Activated naive CD8-positive, alpha-beta T cell treated with anti-CD3 and anti-CD28 coated beads, Interleukin-2, amount 10 ng/mL, durations not matched to agents 7 days and 5 days (primary cell): ENCODE measurements around the gene HUS1. TPM values are rescaled to one million over a fixed set of nuclear protein-coding genes. Genes with fewer than 3 reads are reported as not detected.
"Not testable (repeated sequence)": the region's sequence is repeated elsewhere in the genome, so short reads cannot be mapped to it uniquely, and the experiment has no call there.

Experiments used
- ATAC-seq: fragments of 150-1000 bp; cut with Tn5 transposase; one replicate; pipeline ENCODE4 v1.10.0; 2021; ENCODE audit warnings: low read depth, moderate library complexity
- POLR2A ChIA-PET: fragments of 350-600 bp; sonication (Branson Sonifier 250); formaldehyde crosslinking; loops from one replicate; lab custom pipeline; 2021; ENCODE audit warnings: antibody characterized with exemption; lab: Charles Lee
- DNase-seq: peaks from one replicate; pipeline ENCODE4 v3.0.0; 2021
- H3K27ac Mint-ChIP-seq: one replicate; pipeline ENCODE4 v1.8.0; 2022; ENCODE audit warnings: mild to moderate bottlenecking, mixed read lengths
- H3K27me3 Mint-ChIP-seq: one replicate; pipeline ENCODE4 v1.8.0; 2022; ENCODE audit warnings: mild to moderate bottlenecking, moderate library complexity, mixed read lengths
- H3K36me3 Mint-ChIP-seq: one replicate; pipeline ENCODE4 v1.8.0; 2021; ENCODE audit warnings: mild to moderate bottlenecking, mixed read lengths
- H3K4me1 Mint-ChIP-seq: one replicate; pipeline ENCODE4 v1.8.0; 2021; ENCODE audit warnings: mixed read lengths
- H3K4me3 Mint-ChIP-seq: one replicate; pipeline ENCODE4 v1.8.0; 2022; ENCODE audit warnings: mild to moderate bottlenecking, moderate library complexity, mixed read lengths
- H3K9me3 Mint-ChIP-seq: one replicate; pipeline ENCODE4 v1.8.0; 2021; ENCODE audit warnings: mixed read lengths
- total RNA-seq, 2 experiments: library from RNA; stranded (reverse); gene quantifications; one replicate each; pipeline ENCODE4 v1.2.3, GENCODE V29; 2021

HUS1 gene
- total RNA-seq, 2 experiments from 2014 or later: 40.6 to 44.9 TPM

DNA sequence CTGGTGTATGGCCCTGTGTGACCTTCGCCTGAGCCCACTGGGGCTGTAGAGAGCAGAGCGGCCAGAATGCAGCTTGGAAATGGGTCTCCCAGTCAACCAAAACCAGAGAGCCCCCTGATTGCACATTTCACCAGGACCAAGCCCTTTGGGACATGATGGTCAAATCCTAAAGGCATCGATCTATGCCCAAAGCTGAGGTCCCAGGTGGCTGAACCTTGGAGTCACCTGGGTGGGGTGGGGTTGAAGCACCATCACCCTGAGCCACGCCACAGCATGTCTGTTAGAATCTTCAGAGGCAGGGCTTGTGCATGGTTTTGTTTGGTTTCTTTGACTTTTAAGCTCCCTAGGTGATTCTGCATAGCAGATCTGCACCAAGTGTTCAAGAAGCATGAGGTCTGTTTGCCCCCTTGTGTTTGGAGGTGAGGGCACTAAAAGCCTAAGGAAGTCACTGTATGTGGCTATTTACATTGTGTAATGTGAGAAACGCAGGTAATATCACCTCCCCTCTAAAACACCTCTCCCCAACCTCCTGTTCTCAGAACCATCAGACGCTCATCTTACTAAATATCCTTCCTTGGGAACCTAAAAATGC lies 40.7 kb downstream of the HUS1 start:
- no peak for ATAC-seq
- Mint-ChIP-seq H3K36me3 (no peaks in the 10 kb centered on the region), H3K4me1 (peaks cover 5% of the 10 kb centered on the region), H3K27ac (no peak overlapping the region), H3K4me3 (no peak overlapping the region), H3K9me3 (no peaks in the 10 kb centered on the region), H3K27me3 (no peaks in the 10 kb centered on the region)
- POLR2A ChIA-PET: no interaction called here
- no peak for DNase-seq

DNA sequence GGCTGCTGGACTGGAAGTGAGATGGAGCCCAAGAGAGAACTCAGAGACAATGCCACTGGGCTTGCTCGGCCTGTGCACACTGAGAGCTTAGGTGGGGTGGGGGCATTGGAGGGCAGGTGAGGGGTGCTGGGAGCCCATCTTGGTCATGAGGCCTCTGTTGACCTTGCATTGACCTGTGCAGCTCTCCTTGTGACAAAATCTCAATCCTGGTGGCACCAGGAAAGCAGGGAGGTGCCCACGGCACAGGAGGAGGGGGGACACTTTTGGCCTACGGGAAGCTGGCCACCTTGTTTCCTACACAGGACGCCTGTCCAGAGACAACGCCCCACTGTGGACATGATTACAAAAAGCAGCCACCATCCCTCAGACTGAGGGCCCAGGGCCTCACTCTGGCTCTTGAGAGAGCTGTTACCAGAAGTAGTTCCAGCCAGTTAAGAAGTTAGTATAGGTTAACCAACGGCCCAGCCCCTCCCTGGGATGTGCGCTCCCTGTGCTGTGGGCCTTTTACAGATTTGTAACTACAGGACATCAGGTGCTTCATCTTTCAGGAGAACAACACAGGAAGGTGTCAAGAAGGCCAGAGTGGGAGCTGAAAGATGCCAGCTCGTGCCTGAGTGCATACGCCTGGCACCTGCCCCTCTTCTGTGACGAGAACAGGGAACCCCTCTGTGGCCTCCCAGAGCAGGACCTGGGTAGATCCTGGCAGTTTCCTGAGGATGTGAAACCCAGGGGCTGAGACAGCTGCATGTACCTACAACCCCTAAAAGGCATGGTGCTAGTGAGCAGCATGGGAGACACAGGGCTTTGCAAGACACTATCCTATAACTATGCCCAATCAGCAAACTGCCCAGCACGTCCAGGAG lies 41.5 kb downstream of the HUS1 start:
- H3K4me3 Mint-ChIP-seq: peak overlapping the region; percentile 28

GRCh38 chr7:47937065-47937687 lies 42.2 kb downstream of the HUS1 start:
- peak overlapping the region; percentile 28 for H3K4me3 Mint-ChIP-seq
- H3K36me3 Mint-ChIP-seq: no peaks in the 10 kb centered on the region
- DNase-seq (no peak), ATAC-seq (peak; percentile 91)
- no peaks in the 10 kb centered on the region for H3K9me3 Mint-ChIP-seq
- no peaks in the 10 kb centered on the region for H3K27me3 Mint-ChIP-seq
- H3K27ac Mint-ChIP-seq: peak overlapping the region; percentile 79
- POLR2A ChIA-PET: no interaction called here
- peaks cover 5% of the 10 kb centered on the region for H3K4me1 Mint-ChIP-seq

More for the DNA sequence above, 41.5 kb downstream of the HUS1 start:
- H3K36me3 Mint-ChIP-seq: no peaks in the 10 kb centered on the region
- DNase-seq (no peak), ATAC-seq (no peak)
- no peaks in the 10 kb centered on the region for H3K27me3 Mint-ChIP-seq
- H3K4me1 Mint-ChIP-seq: peaks cover 5% of the 10 kb centered on the region
- H3K9me3 Mint-ChIP-seq: no peaks in the 10 kb centered on the region
- POLR2A ChIA-PET: no interaction called here
- H3K27ac Mint-ChIP-seq: peak overlapping the region; percentile 79

DNA sequence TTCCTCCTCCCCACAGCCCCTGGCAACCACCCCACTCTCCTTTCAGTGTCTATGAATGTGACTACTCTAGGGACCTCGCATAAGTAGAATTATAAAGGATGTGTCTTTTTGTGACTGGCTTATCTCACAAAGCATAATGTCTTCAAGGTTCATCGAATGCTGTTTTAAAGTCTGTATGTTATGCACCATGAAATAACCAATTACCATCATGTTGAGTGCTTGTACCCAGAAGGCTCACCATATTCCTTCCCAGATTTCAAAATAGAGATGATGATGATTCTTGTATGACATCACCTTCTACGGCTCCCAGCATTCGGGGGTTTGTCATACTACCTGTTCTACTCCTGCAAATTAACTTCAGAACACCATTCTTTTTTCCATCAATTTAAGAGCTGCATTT lies 43.1 kb downstream of the HUS1 start:
- H3K36me3 Mint-ChIP-seq: no peaks in the 10 kb centered on the region
- POLR2A ChIA-PET: no interaction called here
- no peaks in the 10 kb centered on the region for H3K27me3 Mint-ChIP-seq
- no peak for DNase-seq
- ATAC-seq: no peak
- H3K9me3 Mint-ChIP-seq: no peaks in the 10 kb centered on the region
- no peak overlapping the region for H3K4me3 Mint-ChIP-seq
- H3K4me1 Mint-ChIP-seq: peaks cover 5% of the 10 kb centered on the region
- H3K27ac Mint-ChIP-seq: no peak overlapping the region

- POLR2A ChIA-PET: no interaction called here
- H3K4me3 Mint-ChIP-seq: no peak overlapping the region
- peaks cover 5% of the 10 kb centered on the region for H3K4me1 Mint-ChIP-seq
- DNase-seq: no peak
- no peak for ATAC-seq
- no peak overlapping the region for H3K27ac Mint-ChIP-seq
- no peaks in the 10 kb centered on the region for H3K36me3 Mint-ChIP-seq
- no peaks in the 10 kb centered on the region for H3K9me3 Mint-ChIP-seq
- H3K27me3 Mint-ChIP-seq: no peaks in the 10 kb centered on the region
These were observed 44.1 kb downstream of the HUS1 start for GRCh38 chr7:47935336-47935735.

- H3K27me3 Mint-ChIP-seq: no peaks in the 10 kb centered on the region
- ATAC-seq (no peak), DNase-seq (no peak)
- H3K9me3 Mint-ChIP-seq: no peaks in the 10 kb centered on the region
- H3K36me3 Mint-ChIP-seq: no peaks in the 10 kb centered on the region
- no peak overlapping the region for H3K4me3 Mint-ChIP-seq
- no peak overlapping the region for H3K27ac Mint-ChIP-seq
- H3K4me1 Mint-ChIP-seq: peaks cover 5% of the 10 kb centered on the region
- POLR2A ChIA-PET: no interaction called here
These were observed 44.6 kb downstream of the HUS1 start for GRCh38 chr7:47934831-47935230.

DNA sequence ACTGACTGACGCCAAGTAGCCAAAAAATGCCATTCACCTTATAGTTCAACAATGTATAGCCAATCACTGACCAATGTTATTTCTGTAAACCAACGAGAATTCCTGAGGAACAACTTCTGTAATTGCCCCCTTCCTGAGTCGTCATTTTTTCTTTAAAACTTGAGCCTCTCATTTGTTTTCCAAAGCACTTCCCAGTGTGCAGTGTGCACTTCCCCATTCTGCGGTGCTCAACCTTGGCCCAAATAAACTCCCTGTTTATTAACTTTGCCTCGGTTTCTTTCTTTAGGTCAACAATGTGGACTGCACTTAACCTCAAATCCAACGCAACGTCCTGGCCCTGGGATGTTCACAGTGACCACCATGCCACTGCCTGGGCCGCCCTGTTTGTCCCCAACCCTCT lies 46.2 kb downstream of the HUS1 start:
- H3K4me1 Mint-ChIP-seq: peaks cover 5% of the 10 kb centered on the region
- H3K4me3 Mint-ChIP-seq: no peak overlapping the region
- no peaks in the 10 kb centered on the region for H3K27me3 Mint-ChIP-seq
- H3K27ac Mint-ChIP-seq: no peak overlapping the region
- H3K9me3 Mint-ChIP-seq: no peaks in the 10 kb centered on the region
- no peaks in the 10 kb centered on the region for H3K36me3 Mint-ChIP-seq
- DNase-seq (no peak), ATAC-seq (no peak)
- POLR2A ChIA-PET: no interaction called here

DNA sequence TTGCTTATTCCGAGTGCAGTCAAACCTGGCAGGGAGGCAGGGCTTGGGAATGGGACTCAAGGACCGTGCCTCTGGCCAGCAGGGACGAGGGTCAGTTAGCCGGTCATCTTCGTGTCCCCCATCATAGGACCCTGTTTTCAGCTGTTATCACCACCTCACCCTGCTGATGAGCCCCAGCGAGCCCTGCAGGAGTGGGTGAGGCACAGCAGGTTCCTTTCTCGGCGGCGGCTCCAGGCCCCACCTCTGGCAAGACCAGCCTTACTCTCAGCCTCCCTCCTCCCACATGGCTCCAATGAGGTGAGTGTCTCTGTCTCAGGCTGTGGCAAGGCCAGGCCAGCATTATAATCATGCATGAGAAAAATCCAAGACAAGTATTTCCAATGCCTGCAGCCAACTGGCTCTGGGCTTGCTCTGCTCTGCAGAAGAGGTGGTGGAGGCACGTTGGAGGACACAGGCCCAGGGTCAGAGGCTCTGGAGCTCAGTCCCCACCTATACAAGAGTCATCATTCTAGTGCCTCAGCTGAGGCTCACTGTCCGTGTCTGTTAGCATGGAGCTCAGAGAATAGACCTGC lies 46.9 kb downstream of the HUS1 start:
- H3K9me3 Mint-ChIP-seq: no peaks in the 10 kb centered on the region
- no peak overlapping the region for H3K4me3 Mint-ChIP-seq
- H3K27ac Mint-ChIP-seq: no peak overlapping the region
- DNase-seq (no peak), ATAC-seq (no peak)
- H3K36me3 Mint-ChIP-seq: no peaks in the 10 kb centered on the region
- H3K4me1 Mint-ChIP-seq: peaks cover 4% of the 10 kb centered on the region
- POLR2A ChIA-PET: no interaction called here
- H3K27me3 Mint-ChIP-seq: no peaks in the 10 kb centered on the region

- POLR2A ChIA-PET: no interaction called here
- Mint-ChIP-seq H3K9me3 (no peaks in the 10 kb centered on the region), H3K4me1 (no peaks in the 10 kb centered on the region), H3K4me3 (no peak overlapping the region), H3K27me3 (no peaks in the 10 kb centered on the region), H3K27ac (no peak overlapping the region), H3K36me3 (no peaks in the 10 kb centered on the region)
- DNase-seq: no peak
- no peak for ATAC-seq
These were observed 47.4 kb downstream of the HUS1 start for GRCh38 chr7:47932016-47932415.

DNA sequence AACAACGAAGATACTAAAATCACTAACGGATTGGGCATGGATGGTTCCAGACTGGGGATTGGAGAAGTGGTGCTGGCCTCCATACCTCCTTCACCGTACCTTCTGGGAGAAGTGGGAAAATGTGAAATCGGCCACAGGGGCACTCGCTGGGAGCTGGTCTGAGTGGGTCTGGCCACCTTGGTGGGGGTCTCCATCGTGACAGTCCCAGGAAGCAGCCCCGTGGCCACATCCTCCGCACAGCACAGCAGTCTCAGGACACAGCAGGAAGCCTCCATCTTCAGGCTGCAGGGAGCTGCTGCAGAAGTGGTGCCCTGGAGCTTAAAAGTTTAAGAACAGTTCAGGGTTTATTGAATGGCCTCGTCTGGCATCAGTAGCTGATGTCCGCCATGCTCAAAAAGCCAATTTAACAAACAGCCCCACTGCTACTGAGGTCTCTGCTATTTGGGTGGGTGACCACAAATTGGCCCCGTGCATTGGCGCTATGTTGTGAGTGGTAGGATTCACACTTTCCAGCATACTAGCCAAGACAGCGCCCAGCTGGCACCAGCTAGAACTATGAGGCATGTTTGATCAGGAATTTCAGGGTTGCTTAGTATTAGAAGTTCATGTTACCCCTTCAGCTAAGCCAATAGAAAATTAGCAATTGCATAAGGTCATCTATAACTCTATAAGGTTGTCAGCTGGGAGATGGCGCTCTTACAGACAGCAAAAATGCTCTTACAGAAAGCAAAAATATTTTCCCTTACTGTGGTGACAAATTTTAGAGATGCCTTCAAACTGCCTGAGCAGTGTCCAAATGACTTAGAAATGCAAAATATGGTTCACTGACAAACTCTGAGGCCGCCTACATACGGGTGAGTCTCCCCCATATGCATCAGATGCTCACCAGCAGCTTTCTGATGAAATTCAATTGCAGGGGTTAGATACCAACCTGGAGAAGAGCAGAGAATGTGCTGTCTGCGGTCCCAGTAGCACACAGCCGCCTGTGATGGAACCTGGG lies 48.1 kb downstream of the HUS1 start:
- H3K4me1 Mint-ChIP-seq: no peaks in the 10 kb centered on the region
- POLR2A ChIA-PET: no interaction called here
- no peaks in the 10 kb centered on the region for H3K27me3 Mint-ChIP-seq
- H3K36me3 Mint-ChIP-seq: no peaks in the 10 kb centered on the region
- H3K4me3 Mint-ChIP-seq: no peak overlapping the region
- no peaks in the 10 kb centered on the region for H3K9me3 Mint-ChIP-seq
- H3K27ac Mint-ChIP-seq: no peak overlapping the region
- DNase-seq: no peak
- no peak for ATAC-seq

DNA sequence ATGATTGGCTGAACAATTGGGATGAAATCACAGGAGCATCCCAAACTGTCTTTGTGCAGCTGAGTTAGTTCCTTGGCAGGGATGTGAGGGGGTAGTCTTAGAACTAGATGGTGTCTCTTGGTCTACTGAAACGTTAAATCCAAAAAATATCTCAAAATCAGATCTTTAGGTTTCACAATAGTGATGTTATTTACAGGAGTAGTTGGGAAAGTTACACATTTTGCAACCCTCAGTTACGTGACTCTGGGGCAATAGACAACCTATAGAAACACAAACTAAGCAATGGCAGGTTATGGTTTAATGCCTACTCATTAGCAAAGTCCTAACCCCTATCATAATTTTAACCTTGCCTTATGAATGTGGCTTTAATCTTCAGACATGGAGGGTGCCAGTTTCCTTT lies 55.1 kb downstream of the HUS1 start:
- H3K4me3 Mint-ChIP-seq: no peak overlapping the region
- POLR2A ChIA-PET: no interaction called here
- H3K27ac Mint-ChIP-seq: no peak overlapping the region
- H3K4me1 Mint-ChIP-seq: no peaks in the 10 kb centered on the region
- DNase-seq: no peak
- no peak for ATAC-seq
- no peaks in the 10 kb centered on the region for H3K9me3 Mint-ChIP-seq
- H3K27me3 Mint-ChIP-seq: peaks cover 3% of the 10 kb centered on the region
- no peaks in the 10 kb centered on the region for H3K36me3 Mint-ChIP-seq

- H3K4me3 Mint-ChIP-seq, H3K27ac Mint-ChIP-seq, ATAC-seq, POLR2A ChIA-PET, DNase-seq, H3K4me1 Mint-ChIP-seq, H3K9me3 Mint-ChIP-seq, H3K27me3 Mint-ChIP-seq, H3K36me3 Mint-ChIP-seq: not testable (repeated sequence)
These were observed 56.1 kb downstream of the HUS1 start for GRCh38 chr7:47923081-47923875.
